GM19351 (cell line): ENCODE data around the gene ERCC6L.
"Not testable (repeated sequence)": the region's sequence is repeated elsewhere in the genome, so short reads cannot be mapped to it uniquely, and the experiment has no call there.

Source experiments
- ATAC-seq: cut with Tn5 transposase; IDR thresholded peaks from one replicate; pipeline ENCODE4 v1.9.1; 2021; ENCODE audit warnings: mild to moderate bottlenecking, moderate library complexity; ENCODE audit not compliant: unreplicated experiment

ERCC6L gene

GRCh38 chrX:72254816-72255215 is 16.0 kb upstream of the ERCC6L start:
- ATAC-seq = no peak

- ATAC-seq = no peak
These were observed 14.9 kb upstream of the ERCC6L start for GRCh38 chrX:72253686-72254085.

DNA sequence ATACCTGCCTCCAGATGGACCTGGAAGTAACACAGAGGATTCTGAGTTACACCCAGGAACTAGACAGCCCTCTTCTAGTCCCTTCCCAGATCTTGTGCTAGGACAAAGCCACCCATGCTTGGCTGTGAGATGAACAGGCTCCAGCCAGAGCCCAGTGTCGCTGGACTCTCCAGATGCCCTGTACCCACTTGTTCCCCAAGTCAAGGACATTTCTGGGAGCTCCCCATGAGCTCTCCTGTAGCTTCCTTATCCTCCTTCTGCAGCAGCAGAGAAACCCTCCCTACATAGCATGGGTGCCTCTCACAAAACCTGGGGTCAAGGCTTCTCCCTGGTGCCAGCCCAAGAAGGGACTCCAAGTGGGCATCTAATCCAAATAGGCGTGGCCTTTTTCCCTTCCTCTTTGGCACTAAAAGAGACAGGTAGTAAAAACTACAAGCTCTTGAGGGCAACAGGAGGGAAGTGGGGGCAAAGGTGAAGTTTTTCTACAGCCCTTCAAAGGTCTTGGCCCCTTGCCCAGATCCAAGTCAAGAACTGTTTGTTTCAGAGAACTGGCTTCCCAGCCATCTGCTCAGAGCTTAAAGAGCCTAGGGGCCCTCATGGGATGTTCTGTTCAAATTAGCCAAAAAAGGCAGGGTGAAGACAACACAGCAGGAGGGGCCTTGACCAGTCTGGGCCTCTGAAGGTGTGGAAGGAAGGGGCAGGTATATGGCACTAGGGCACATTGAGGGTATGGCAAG is 8.5 kb upstream of the ERCC6L start:
- no peak for ATAC-seq

DNA sequence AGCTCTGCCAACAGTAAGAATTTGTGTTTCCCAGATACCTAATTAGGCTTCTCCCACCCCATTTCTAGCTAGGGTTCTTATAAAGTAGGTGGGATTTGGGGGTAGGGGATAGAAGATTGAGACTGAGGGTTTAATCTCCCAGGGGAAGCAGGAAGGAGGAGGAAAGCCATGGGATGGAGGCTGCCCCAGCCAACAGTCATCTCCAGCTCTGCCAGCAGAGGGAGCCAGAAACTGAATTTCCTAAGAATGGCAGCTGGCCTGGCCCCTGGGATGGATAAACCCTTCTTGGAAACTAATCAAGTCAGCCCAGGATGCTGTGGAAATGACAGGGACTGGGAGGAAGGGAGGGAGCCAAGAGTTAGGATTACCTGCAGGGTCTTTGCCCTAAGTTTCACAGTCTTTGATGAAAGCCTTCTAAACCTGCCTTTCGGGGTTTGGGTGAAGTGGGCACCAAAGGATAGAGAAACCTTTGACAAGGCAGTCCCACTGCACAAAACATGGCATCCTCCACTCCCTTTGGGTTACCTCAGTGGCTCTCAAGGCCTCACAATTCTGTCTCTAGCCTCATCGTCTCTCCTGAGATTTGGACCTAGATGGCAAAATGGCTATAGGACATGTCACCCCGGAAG is 6.7 kb upstream of the ERCC6L start:
- no peak for ATAC-seq

DNA sequence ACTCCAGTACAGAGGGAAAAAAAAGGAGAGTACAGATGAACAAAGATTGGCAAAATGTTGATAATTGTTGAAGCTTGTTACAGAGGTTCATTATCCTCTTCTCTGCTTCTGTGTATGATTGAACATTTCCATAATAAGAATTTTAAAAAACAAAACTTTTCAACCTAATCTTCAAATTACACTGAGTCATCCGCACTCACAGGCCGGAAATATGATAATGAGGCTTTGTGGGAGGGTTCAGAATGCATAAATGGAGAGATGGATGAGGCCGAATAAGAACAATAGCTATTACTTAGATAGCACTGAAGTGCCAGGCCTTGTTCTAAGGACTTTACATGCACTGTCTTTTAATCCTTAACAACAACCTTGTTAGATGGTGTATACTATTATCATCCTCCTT is 4.6 kb upstream of the ERCC6L start:
- ATAC-seq = no peak

GRCh38 chrX:72240976-72241375 is 2.1 kb upstream of the ERCC6L start:
- no peak for ATAC-seq

- ATAC-seq = no peak
These were observed 644 bp downstream of the ERCC6L start for GRCh38 chrX:72238183-72238582.

GRCh38 chrX:72236841-72237240 is 2.0 kb downstream of the ERCC6L start:
- ATAC-seq = no peak

DNA sequence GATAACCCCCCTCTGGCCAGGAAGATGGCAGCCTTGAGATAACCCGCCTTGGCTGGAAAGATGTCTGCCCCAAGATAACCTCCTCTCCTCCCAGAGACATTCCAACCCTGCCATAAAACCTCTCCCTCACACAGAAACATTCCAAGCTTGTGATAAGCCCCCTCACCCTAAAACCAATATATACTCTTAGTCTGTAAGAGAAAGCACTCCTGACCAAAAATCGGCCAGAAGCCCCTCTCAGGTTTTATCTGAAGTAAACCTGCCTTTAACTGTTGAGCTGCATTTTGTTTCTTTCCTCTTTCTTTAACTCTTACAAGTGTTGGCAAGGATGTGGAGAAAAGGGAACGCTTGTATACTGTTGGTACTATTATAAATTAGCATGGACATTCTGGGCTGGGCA is 8.5 kb downstream of the ERCC6L start:
- ATAC-seq = no peak

GRCh38 chrX:72220375-72220774 is 18.5 kb downstream of the ERCC6L start:
- not testable (repeated sequence) for ATAC-seq

- no peak for ATAC-seq
These were observed 21.9 kb downstream of the ERCC6L start for GRCh38 chrX:72216973-72217372.

DNA sequence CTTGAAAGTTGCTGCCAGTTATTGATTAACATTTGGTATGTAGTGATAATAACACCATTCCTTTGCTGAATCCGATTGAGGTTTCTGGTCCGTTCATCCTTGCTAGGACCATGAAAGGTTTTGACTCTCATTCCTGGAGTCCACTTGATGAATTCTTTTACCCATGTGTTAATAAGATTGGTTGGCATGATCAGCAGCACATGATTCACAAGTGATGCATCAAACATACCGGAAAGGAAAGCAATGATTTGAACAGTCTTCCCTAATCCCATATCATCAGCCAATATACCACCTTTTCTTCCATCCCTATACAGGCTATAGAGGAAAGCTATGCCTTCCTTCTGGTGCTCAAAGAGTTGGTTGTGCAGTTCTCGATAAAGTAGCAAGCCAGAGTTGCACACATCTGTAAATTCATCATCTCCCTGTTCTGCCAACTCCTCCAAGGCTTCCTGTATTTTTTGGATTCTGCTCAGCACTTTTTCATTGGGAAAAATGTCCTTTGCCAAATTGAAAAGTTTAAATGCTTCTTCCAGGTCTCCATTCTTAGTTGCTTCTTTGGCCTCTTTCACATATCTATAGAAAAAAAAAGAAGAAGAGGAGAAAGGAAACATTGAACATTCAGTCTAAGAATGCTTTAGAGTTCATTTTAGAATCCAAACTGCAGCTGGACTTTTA is 30.6 kb downstream of the ERCC6L start:
- ATAC-seq = no peak

- no peak for ATAC-seq
These were observed 31.5 kb downstream of the ERCC6L start for GRCh38 chrX:72207366-72207765.

- no peak for ATAC-seq
These were observed 33.1 kb downstream of the ERCC6L start for GRCh38 chrX:72205706-72206105.

GRCh38 chrX:72203421-72203820 is 35.4 kb downstream of the ERCC6L start:
- peak; percentile 73 for ATAC-seq

DNA sequence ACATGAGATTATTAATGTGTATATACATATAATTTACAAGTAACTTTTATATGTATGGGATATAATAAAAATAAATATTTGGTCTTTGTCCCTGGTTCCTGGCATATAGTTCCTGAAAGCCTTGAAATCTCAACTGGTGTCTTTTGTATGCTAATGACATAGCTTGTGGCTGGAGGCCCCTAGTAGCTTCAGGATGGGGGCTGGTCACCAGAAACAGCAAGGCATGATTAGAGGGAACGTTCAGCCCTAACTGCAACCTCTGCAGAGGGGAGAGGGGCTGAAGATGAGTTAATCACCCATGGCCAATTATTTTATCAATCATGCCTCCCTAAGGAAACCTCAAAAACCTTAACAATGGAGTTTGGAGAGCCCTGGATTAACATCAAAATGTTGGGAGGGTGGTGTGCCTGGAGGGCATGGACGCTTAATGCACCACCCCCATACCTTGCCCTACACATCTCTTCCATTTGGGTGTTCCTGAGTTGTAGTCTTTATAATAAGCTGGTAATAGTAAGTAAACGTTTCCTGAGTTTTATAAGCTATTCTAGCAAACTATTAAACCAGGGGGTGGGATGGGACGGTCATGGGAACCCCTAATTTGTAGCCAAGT is 35.9 kb downstream of the ERCC6L start:
- no peak for ATAC-seq

GRCh38 chrX:72201836-72202536 is 36.8 kb downstream of the ERCC6L start:
- no peak for ATAC-seq

DNA sequence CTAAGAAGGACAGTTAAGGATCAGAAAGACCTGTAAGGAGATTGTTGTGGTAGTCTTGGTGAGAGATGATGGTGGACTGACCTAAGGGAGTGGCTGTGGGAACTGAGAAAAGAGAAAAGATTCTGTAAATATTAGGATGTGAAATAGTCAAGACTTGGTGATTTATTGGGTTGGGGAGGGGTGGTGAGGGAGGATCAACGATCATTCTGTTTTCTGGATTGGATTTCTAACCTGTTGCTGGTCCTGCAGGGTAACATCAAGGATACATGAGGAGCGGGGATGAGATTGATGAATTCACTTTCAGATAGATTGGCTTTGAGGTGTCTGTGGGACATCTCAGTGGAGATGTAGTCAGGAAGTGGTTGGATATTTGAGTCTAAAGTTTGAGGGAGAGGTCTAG is 55.9 kb downstream of the ERCC6L start:
- ATAC-seq = no peak

- peak; percentile 91 for ATAC-seq
These were observed 57.4 kb downstream of the ERCC6L start, which contains the start of gene PIN4 for GRCh38 chrX:72181178-72182125. PIN4 (plus strand) TSS chrX:72181757; CDS start chrX:72181786, 29 bp downstream.

- ATAC-seq = no peak
These were observed 58.3 kb downstream of the ERCC6L start for GRCh38 chrX:72180539-72180938.
